HepG2 (cell line): ENCODE results near the gene CREBBP. TPM values are rescaled to one million over a fixed set of nuclear protein-coding genes. Genes with fewer than 3 reads are reported as not detected.
A peak's percentile ranks its signal among the peaks of the same experiment; 100 is the strongest.

ENCODE experiments used
- AKAP8 ChIP-seq: sonication (generic); formaldehyde crosslinking; IDR thresholded peaks from 2 replicates; pipeline ENCODE4 v1.5.1; 2020; ENCODE audit warnings: mild to moderate bottlenecking, missing genetic modification reagents
- ARHGAP35 ChIP-seq: sonication (generic); formaldehyde crosslinking; IDR thresholded peaks from 2 replicates; pipeline ENCODE4 v1.9.0; 2022; ENCODE audit warnings: mild to moderate bottlenecking, inconsistent platforms, moderate library complexity, missing genetic modification reagents, borderline replicate concordance
- GMEB1 ChIP-seq: sonication (generic); formaldehyde crosslinking; IDR thresholded peaks from 2 replicates; pipeline ENCODE4 v1.5.1; 2020; ENCODE audit warnings: missing genetic modification reagents, mild to moderate bottlenecking, borderline replicate concordance
- HIVEP1 ChIP-seq: sonication (generic); formaldehyde crosslinking; IDR thresholded peaks from 2 replicates; pipeline ENCODE4 v1.4.0; 2020; ENCODE audit warnings: mild to moderate bottlenecking, missing genetic modification reagents
- IKZF4 ChIP-seq: sonication (generic); formaldehyde crosslinking; IDR thresholded peaks from 2 replicates; pipeline ENCODE4 v1.5.1; 2020; ENCODE audit warnings: borderline replicate concordance, mild to moderate bottlenecking, low read depth, missing genetic modification reagents; ENCODE audit errors: not compliant biosample characterization
- IRF2 ChIP-seq: IDR thresholded peaks from 2 replicates; pipeline ENCODE4 v1.6.1; 2018; ENCODE audit warnings: missing genetic modification reagents, missing compliant biosample characterization
- KLF6 ChIP-seq: IDR thresholded peaks from 2 replicates; pipeline ENCODE4 v1.8.0; 2016; ENCODE audit warnings: missing biosample characterization, missing genetic modification reagents
- MED13 ChIP-seq: sonication (generic); formaldehyde crosslinking; IDR thresholded peaks from 2 replicates; pipeline ENCODE4 v1.5.0; 2020; ENCODE audit warnings: missing genetic modification reagents
- PHF20 ChIP-seq: sonication (generic); formaldehyde crosslinking; IDR thresholded peaks from 2 replicates; pipeline ENCODE4 v1.5.0; 2020; ENCODE audit warnings: mild to moderate bottlenecking, missing genetic modification reagents
- SP4 ChIP-seq: sonication (generic); formaldehyde crosslinking; IDR thresholded peaks from 2 replicates; pipeline ENCODE4 v1.8.1; 2023; ENCODE audit warnings: mild to moderate bottlenecking, missing genetic modification reagents
- TGIF2 ChIP-seq: IDR thresholded peaks from 2 replicates; pipeline ENCODE4 v1.6.1; 2016; ENCODE audit warnings: control low read depth, missing compliant biosample characterization
- ZFY ChIP-seq: sonication (generic); formaldehyde crosslinking; IDR thresholded peaks from 2 replicates; pipeline ENCODE4 v1.4.0; 2020; ENCODE audit warnings: missing genetic modification reagents
- ZNF740 ChIP-seq: sonication (generic); formaldehyde crosslinking; IDR thresholded peaks from 2 replicates; pipeline ENCODE4 v1.4.0; 2020; ENCODE audit warnings: missing genetic modification reagents
- ZNF777 ChIP-seq: sonication (generic); formaldehyde crosslinking; IDR thresholded peaks from 2 replicates; pipeline ENCODE4 v1.4.0; 2020; ENCODE audit warnings: missing genetic modification reagents
- ZNF780A ChIP-seq: sonication (generic); formaldehyde crosslinking; IDR thresholded peaks from 2 replicates; pipeline ENCODE4 v1.8.0; 2022; ENCODE audit warnings: mild to moderate bottlenecking, missing genetic modification reagents, moderate library complexity
- ZSCAN31 ChIP-seq: sonication (generic); formaldehyde crosslinking; IDR thresholded peaks from 2 replicates; pipeline ENCODE4 v1.5.0; 2020; ENCODE audit warnings: low read depth, mild to moderate bottlenecking, missing genetic modification reagents
- polyA plus RNA-seq, 8 experiments: library from polyadenylated mRNA; depleted of rRNA in 3 of 8; stranded (reverse) in 7 of 8; unstranded in 1 of 8; fragments of >200 nt; fragmentation: Illumina TruSeq in 4 of 8; extraction: Trizol in 4 of 8; gene quantifications; 2 replicates each; pipeline versions ENCODE4 v1.2.1 to v1.2.3, GENCODE V29; 2011 to 2016; ENCODE audit warnings: low read depth in 4 of 8, missing spikeins in 1 of 8, mixed read lengths in 1 of 8; ENCODE audit not compliant: insufficient read depth in 1 of 8
- total RNA-seq, 5 experiments: library from RNA; depleted of rRNA; stranded (reverse); fragments of >200 nt; fragmentation: Illumina TruSeq; extraction: Trizol; gene quantifications; 2 replicates each; pipeline ENCODE4 v1.2.3, GENCODE V29; 2016; ENCODE audit warnings: low read depth in 1 of 5
- TF ChIP-seq, protein P1 (sequence below): sonication (generic); formaldehyde crosslinking; conservative IDR thresholded peaks from 2 replicates; pipeline ENCODE4 v1.4.0; 2020; ENCODE audit warnings: mild to moderate bottlenecking, missing genetic modification reagents, moderate library complexity
- TF ChIP-seq, protein P2 (sequence below): sonication (generic); formaldehyde crosslinking; IDR thresholded peaks from 2 replicates; pipeline ENCODE4 v1.4.0; 2020; ENCODE audit warnings: missing genetic modification reagents
- TF ChIP-seq, protein P3 (sequence below): IDR thresholded peaks from 2 replicates; pipeline ENCODE4 v1.6.1; 2016; ENCODE audit warnings: missing genetic modification reagents, missing compliant biosample characterization

Gene CREBBP
- total and polyA plus RNA-seq, 2 of the 13 experiments (the other 11 are each of a cell fraction or from before 2014, with no cell fraction given): 5.3 to 10.4 TPM

- TF ChIP-seq ZNF740 (CRISPR knock-in tag) (no peak), ARHGAP35 (CRISPR knock-in tag) (no peak), ZNF777 (peak; percentile 83), ZNF780A (CRISPR knock-in tag) (no peak), IKZF4 (CRISPR knock-in tag) (peak; percentile 47), PHF20 (CRISPR knock-in tag) (peak; percentile 27; the same call in 1 of the 2 replicates), HIVEP1 (CRISPR knock-in tag) (0 out of 2 replicates have a peak, but pooled peaks have one; percentile 34), TGIF2 (no peak), MED13 (CRISPR knock-in tag) (peak; percentile 28; the same call in 1 of the 2 replicates), GMEB1 (CRISPR knock-in tag) (peak; percentile 96), SP4 (CRISPR knock-in tag) (peak; percentile 87), AKAP8 (no peak), IRF2 (CRISPR knock-in tag) (no peak), ZSCAN31 (CRISPR knock-in tag) (0 out of 2 replicates have a peak, but pooled peaks have one; percentile 24), KLF6 (0 out of 2 replicates have a peak, but pooled peaks have one; percentile 54), ZFY (CRISPR knock-in tag) (peak; percentile 91)
- TF ChIP-seq, protein P1, sequence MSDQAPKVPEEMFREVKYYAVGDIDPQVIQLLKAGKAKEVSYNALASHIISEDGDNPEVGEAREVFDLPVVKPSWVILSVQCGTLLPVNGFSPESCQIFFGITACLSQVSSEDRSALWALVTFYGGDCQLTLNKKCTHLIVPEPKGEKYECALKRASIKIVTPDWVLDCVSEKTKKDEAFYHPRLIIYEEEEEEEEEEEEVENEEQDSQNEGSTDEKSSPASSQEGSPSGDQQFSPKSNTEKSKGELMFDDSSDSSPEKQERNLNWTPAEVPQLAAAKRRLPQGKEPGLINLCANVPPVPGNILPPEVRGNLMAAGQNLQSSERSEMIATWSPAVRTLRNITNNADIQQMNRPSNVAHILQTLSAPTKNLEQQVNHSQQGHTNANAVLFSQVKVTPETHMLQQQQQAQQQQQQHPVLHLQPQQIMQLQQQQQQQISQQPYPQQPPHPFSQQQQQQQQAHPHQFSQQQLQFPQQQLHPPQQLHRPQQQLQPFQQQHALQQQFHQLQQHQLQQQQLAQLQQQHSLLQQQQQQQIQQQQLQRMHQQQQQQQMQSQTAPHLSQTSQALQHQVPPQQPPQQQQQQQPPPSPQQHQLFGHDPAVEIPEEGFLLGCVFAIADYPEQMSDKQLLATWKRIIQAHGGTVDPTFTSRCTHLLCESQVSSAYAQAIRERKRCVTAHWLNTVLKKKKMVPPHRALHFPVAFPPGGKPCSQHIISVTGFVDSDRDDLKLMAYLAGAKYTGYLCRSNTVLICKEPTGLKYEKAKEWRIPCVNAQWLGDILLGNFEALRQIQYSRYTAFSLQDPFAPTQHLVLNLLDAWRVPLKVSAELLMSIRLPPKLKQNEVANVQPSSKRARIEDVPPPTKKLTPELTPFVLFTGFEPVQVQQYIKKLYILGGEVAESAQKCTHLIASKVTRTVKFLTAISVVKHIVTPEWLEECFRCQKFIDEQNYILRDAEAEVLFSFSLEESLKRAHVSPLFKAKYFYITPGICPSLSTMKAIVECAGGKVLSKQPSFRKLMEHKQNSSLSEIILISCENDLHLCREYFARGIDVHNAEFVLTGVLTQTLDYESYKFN (CRISPR knock-in tag): no peak
- TF ChIP-seq, protein P2, sequence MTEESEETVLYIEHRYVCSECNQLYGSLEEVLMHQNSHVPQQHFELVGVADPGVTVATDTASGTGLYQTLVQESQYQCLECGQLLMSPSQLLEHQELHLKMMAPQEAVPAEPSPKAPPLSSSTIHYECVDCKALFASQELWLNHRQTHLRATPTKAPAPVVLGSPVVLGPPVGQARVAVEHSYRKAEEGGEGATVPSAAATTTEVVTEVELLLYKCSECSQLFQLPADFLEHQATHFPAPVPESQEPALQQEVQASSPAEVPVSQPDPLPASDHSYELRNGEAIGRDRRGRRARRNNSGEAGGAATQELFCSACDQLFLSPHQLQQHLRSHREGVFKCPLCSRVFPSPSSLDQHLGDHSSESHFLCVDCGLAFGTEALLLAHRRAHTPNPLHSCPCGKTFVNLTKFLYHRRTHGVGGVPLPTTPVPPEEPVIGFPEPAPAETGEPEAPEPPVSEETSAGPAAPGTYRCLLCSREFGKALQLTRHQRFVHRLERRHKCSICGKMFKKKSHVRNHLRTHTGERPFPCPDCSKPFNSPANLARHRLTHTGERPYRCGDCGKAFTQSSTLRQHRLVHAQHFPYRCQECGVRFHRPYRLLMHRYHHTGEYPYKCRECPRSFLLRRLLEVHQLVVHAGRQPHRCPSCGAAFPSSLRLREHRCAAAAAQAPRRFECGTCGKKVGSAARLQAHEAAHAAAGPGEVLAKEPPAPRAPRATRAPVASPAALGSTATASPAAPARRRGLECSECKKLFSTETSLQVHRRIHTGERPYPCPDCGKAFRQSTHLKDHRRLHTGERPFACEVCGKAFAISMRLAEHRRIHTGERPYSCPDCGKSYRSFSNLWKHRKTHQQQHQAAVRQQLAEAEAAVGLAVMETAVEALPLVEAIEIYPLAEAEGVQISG (CRISPR knock-in tag): peak; percentile 28; the same call in 1 of the 2 replicates
- TF ChIP-seq, protein P3, sequence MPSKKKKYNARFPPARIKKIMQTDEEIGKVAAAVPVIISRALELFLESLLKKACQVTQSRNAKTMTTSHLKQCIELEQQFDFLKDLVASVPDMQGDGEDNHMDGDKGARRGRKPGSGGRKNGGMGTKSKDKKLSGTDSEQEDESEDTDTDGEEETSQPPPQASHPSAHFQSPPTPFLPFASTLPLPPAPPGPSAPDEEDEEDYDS (CRISPR knock-in tag): peak; percentile 29; the same call in 1 of the 2 replicates
These were observed at the start of gene CREBBP (continued) for GRCh38 chr16:3880623-3881498.
